GM21381 (cell line): ENCODE data around the gene PIK3C2G.

Source experiments
- ATAC-seq: cut with Tn5 transposase; IDR thresholded peaks from one replicate; pipeline ENCODE4 v1.9.1; 2021; ENCODE audit warnings: mild to moderate bottlenecking, moderate library complexity; ENCODE audit not compliant: unreplicated experiment

PIK3C2G gene

DNA sequence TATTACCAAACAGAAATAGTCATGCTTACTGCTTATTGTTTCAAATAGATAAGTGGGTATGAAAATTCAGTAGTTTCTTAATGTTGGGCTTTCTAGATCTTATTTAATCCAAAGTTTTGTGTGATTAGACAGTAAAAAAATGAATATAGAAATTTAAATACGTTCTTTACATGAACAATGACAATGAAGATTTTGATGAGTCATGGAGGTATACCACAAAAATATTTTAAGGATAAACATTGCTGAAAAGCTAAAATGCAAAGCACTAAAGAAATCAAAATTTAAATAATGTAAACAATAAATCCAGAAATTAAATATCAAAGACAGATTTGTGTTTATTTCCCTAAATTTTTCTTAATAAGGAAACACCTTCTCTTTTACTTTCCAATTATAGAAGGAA, 78.3 kb downstream of the PIK3C2G start:
- ATAC-seq, result no peak

DNA sequence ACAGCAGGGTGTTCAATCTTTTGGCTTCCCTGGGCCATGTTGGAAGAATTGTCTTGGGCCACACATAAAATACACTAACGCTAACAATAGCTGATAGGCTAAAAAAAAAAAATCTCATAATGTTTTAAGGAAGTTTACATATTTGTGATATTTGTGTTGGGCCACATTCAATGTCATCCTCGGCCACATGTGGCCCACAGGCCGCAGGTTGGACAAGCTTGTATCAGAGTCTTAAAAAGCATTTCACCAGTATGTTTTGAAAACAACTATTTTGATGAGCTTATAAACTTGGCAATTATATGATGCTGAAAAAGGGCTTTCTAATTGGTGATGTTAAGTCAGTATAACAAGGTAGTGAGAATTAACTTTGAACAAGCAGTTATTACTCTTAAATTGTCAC, 78.9 kb downstream of the PIK3C2G start:
- no peak for ATAC-seq

DNA sequence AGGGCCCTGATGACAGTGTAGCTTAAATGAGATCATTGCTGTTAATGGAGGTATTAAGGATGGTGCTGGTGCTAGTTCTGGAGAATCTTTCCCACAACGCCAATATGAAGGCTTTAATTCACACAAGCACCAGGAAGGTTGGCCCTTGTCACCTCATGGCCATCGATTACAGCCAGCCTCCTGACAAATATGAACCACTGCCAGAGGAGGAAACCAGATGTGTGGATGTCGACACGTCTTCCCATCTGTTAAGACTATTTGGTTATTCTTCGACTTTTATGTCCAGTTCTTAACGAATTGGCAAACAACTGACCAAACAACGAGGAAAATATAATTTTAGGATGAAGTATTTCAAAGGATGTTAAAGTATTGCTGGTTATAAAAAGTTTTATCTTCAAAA, 79.5 kb downstream of the PIK3C2G start:
- ATAC-seq, result no peak

DNA sequence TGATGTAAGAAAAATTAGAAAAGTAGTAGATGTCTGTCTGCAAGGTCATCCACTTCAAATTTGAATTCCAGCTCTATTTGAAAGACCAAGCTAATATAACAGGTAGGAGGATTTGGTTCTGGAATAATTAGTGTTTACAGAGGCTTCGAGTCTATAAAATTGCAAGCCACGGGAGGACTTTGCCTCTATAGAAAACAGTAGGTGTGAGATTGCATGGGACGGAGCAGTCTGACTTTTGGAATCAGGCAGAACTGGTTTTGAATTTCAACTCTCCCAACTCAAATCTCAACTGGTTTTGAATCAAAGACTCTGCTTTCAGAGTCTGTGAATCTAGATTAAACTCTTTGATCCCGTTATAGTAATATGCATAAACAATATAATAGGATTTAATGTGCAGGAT, 82.4 kb downstream of the PIK3C2G start:
- no peak for ATAC-seq

DNA sequence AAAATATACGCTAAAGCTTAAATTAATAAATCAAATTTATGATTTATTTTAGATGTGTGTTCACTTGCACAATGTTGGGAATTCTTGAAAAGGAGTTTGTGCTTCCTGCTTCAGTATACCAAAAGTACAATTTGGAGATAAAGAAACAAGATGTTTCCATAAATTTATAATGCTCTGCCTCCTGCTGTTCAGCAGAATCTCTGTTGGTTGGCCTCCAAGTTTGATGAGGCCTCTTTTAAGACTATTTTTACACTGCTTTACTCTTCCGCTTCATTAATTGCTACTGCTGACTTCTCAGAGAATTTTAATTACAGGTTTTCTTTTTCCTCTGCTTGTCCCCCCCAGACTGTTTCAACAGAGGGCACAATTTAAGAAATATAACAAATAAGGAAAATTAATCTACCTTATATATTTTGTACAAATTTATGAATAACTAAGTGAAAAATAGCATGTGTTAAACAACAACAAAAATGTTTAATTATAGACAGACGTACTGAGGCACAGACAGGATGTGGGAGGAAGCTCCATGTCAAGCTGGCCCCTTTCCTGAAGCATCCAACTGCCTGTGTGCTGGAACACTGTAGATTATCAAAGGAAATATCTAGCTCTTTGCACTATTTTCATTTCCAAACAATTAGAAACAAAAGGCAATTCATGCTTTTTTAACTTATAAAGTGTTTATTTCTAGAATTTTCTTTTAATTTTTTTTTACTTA, 83.9 kb downstream of the PIK3C2G start:
- no peak for ATAC-seq

- no peak for ATAC-seq
These were observed 91.0 kb downstream of the PIK3C2G start for GRCh38 chr12:18352312-18352711.

DNA sequence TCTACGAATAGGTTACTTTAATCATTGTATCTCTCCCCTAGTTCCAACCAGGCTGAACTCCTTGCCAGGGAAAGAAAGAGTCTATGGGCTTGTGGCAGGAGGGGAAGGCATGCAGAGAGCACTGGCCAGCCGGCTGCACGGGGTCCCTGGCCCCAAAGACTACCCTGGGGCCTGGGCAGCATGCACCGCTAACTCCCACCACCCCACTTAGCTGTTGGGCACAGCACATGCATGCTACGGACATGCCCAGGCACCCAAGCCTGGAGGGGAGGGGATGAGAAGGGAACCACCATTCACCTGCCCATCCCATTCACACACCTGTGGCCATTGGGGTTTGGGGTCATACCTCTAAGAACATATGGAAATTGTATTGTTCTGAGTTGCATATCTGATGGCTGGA, 94.1 kb downstream of the PIK3C2G start:
- no peak for ATAC-seq

DNA sequence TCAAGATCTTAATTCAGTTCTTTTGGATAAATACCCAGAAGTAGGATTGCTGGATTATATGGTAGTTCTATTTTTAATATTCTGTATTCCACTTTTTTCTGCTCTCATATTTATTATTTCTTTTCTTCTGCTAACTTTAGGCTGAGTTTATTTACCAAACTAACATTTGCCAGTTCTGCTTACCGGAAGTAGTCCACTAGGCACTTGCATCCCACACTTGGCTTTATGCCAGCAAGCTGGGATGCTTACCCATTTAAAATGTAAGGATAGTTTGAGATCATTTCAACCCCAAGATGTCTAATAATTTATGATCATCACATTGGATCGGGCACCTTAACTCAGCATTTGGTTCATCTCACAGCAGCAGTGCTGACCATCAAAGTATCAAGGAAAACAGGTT, 96.8 kb downstream of the PIK3C2G start:
- no peak for ATAC-seq

- ATAC-seq, result no peak
These were observed 97.6 kb downstream of the PIK3C2G start for GRCh38 chr12:18358930-18359329.

GRCh38 chr12:18361433-18361832, 100.1 kb downstream of the PIK3C2G start:
- no peak for ATAC-seq

GRCh38 chr12:18363321-18363720, 102.0 kb downstream of the PIK3C2G start:
- ATAC-seq, result no peak

DNA sequence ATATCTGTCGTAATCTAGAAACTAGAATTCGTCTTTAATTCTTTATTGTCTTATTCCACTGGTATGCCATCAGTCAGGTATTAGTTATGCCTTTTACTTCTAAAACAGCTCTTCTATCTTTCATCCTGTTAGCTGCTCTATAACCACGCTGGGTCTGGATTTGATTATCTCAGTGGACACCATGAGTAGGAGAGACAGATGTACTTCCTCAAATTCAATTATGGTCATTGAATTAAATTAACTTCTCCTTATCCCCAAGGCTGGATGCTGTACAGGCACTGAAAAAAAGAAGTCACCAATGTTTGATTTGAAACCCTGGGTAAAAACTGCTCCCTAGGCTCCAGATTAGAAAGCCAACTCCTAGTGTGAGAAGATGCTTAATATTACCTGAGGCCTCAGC, 107.3 kb downstream of the PIK3C2G start:
- no peak for ATAC-seq

GRCh38 chr12:18373181-18373580, 111.9 kb downstream of the PIK3C2G start:
- no peak for ATAC-seq

- no peak for ATAC-seq
These were observed 113.8 kb downstream of the PIK3C2G start for GRCh38 chr12:18375131-18375530.

DNA sequence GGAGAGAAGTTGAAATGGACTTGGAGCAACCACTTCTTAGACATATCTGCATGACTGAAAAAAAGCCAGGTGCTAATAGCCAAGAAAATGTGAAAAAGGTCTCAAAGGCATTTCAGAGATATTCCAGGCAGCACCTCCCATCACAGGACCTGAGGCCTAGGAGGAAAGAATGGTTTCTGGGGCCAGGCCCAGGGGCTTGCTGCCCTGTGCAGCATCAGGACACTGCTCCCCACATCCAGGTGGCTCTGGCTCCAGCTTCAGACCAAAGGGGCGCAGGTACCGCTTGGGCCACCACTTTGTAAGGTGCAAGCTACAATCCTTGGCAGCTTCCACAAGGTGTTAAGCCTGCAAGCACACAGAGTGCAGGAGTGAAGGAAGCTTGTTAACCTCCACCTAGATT, 114.3 kb downstream of the PIK3C2G start:
- ATAC-seq, result no peak

- ATAC-seq, result no peak
These were observed 121.0 kb downstream of the PIK3C2G start for GRCh38 chr12:18382236-18382885.

DNA sequence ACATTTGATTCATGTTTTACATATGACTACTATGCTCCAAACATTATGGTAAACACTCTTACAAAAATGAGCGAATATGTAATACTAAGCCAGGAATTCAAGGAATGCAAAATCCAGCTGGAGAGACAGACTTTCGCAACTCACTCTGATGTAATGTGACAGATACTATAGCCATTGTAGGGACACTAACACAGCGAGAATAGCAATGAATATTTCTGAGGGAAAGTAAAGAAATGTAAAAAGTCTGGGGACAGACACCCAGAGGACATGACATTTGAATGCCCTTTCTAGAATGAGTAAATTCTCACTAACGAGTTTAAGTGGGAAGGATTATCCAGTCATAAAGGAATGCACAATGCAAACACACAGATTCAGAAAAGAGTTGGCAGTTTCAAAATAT, 121.9 kb downstream of the PIK3C2G start:
- no peak for ATAC-seq

DNA sequence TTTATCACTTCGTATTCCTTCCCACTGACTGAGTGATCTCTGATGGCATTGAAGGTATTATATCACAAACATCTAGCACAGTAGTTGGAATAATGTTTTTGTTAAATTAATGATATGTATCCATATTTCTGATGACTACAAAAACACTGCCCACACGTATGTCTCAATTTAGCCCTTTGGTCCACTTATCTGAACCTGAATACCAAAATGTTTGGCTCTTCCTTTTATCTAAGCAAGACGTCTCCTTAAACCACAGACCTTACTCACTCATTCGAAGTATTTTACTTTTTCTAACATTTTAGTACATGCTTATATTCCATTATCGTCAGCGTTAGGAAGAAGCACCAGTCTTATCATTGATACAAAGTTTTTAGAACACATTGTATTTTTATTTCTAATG, 126.4 kb downstream of the PIK3C2G start:
- no peak for ATAC-seq

GRCh38 chr12:18389820-18390219, 128.5 kb downstream of the PIK3C2G start:
- no peak for ATAC-seq

DNA sequence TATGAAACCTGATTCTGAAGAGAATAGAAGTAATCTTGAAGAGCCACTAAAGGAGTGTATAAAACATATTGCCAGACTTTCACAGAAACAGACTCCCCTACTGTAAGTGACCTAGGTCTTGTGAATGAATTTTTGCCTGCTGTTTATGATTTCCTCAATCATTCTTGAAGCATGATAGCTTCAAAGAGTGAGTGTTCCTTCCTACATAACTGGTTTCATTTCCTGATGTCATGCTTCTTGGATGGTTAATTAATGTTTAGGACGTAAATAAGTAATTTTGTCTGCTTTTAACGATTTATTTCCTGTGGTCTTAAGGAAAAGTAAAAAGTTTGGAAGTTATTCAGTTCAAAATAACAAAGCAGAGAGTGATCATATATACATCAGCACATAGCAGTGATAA, 129.8 kb downstream of the PIK3C2G start:
- ATAC-seq, result no peak

GRCh38 chr12:18394742-18395141, 133.4 kb downstream of the PIK3C2G start:
- ATAC-seq, result no peak

GRCh38 chr12:18400186-18400585, 138.9 kb downstream of the PIK3C2G start:
- ATAC-seq, result no peak
